Measurements from ENCODE around the gene TCAP.
A peak's percentile ranks its signal among the peaks of the same experiment; 100 is the strongest.

The TCAP gene

DNA sequence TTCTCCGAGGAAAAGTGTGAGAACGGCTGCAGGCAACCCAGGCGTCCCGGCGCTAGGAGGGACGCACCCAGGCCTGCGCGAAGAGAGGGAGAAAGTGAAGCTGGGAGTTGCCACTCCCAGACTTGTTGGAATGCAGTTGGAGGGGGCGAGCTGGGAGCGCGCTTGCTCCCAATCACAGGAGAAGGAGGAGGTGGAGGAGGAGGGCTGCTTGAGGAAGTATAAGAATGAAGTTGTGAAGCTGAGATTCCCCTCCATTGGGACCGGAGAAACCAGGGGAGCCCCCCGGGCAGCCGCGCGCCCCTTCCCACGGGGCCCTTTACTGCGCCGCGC, 34.6 kb downstream of the TCAP start, which contains the start of gene ERBB2:
TSS of gene ERBB2 (plus strand) at position 247 of the 330 bp plus-strand sequence. CDS start 175 bp downstream, outside the sequence.
- DNase-seq (ENCODE audit: low spot score) = no peak
- in situ Hi-C loops (cut with MboI; ENCODE audit: low sequenced_read_pairs, unreplicated experiment) = no loop called here
- TF ChIP-seq, protein P1, sequence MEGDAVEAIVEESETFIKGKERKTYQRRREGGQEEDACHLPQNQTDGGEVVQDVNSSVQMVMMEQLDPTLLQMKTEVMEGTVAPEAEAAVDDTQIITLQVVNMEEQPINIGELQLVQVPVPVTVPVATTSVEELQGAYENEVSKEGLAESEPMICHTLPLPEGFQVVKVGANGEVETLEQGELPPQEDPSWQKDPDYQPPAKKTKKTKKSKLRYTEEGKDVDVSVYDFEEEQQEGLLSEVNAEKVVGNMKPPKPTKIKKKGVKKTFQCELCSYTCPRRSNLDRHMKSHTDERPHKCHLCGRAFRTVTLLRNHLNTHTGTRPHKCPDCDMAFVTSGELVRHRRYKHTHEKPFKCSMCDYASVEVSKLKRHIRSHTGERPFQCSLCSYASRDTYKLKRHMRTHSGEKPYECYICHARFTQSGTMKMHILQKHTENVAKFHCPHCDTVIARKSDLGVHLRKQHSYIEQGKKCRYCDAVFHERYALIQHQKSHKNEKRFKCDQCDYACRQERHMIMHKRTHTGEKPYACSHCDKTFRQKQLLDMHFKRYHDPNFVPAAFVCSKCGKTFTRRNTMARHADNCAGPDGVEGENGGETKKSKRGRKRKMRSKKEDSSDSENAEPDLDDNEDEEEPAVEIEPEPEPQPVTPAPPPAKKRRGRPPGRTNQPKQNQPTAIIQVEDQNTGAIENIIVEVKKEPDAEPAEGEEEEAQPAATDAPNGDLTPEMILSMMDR (IDR thresholded peaks at IDR 0.05; ENCODE audit: borderline replicate concordance, control extremely low read depth, extremely low read depth, insufficient read depth, missing control alignments) = no peak

DNA sequence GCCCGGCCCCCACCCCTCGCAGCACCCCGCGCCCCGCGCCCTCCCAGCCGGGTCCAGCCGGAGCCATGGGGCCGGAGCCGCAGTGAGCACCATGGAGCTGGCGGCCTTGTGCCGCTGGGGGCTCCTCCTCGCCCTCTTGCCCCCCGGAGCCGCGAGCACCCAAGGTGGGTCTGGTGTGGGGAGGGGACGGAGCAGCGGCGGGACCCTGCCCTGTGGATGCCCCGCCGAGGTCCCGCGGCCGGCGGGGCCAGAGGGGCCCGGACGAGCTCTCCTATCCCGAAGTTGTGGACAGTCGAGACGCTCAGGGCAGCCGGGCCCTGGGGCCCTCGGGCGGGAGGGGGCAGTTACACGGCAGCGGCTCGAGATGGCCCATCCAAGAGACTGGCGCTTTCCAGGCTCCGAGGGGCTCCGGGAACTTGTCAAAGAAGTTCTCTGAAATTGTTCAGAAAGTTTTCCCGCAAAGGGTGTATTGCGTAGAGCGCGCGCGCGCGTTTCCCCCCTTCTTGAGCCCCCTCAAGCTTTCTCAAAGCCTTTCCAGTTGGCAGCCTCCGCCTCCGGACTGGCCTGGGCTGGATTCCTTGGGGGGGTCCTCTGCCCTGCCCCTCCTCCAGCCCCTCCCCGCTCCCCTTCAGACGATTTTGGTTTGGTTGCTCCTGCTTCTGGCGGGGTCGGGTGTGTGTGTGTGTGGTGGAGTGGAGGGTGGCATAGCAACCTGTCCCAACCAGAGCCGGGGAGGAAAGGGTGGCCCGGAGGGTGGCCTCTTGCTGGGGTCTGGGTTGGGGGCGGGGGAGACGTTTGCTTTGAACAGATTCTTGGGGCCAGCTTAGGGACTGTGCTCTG, 35.2 kb downstream of the TCAP start:
- in situ Hi-C loops (cut with MboI; ENCODE audit: low sequenced_read_pairs, unreplicated experiment) = no loop called here
- TF ChIP-seq, protein P1 (IDR thresholded peaks at IDR 0.05; ENCODE audit: borderline replicate concordance, control extremely low read depth, extremely low read depth, insufficient read depth, missing control alignments) = no peak
- DNase-seq (ENCODE audit: low spot score) = no peak

DNA sequence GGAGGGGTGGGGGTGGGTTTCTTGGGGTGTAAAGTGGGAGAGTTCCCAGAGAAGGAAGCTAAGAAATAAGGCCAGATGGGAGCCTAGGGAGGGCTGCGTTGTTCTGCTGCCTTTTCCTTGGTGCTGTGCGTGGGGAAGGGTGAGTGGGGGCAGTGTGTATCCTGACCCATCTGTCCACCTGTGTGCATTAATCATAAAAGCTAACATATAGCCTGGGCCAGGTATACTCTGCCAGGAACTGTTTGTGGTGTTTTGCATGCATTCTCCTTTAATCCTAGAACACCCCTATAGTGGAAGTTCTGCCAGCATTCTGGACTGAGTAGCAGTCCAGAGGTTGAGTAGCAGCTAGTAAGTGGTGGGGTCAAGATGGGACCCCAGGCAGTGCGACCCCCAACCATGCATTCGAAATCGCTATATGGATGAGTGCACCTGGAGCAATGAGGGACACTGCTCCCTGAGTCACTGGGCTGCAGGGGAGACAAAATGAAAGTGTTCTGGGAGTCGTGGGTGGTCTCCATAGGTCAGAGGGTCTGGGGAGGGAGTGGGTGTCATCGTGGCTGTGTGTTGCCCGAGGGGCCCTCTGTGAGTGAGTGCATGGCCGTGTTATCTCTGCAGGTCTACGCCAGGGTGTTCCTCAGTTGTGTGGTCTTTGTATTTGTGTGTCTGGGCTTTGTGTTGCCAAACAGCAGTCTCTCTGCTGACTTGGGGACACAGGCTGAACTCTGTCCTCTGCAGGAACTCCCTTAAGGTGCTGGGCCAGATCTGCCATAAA, 36.0 kb downstream of the TCAP start:
- DNase-seq (ENCODE audit: low spot score) = no peak
- TF ChIP-seq, protein P1 (IDR thresholded peaks at IDR 0.05; ENCODE audit: borderline replicate concordance, control extremely low read depth, extremely low read depth, insufficient read depth, missing control alignments) = no peak
- in situ Hi-C loops (cut with MboI; ENCODE audit: low sequenced_read_pairs, unreplicated experiment) = no loop called here

DNA sequence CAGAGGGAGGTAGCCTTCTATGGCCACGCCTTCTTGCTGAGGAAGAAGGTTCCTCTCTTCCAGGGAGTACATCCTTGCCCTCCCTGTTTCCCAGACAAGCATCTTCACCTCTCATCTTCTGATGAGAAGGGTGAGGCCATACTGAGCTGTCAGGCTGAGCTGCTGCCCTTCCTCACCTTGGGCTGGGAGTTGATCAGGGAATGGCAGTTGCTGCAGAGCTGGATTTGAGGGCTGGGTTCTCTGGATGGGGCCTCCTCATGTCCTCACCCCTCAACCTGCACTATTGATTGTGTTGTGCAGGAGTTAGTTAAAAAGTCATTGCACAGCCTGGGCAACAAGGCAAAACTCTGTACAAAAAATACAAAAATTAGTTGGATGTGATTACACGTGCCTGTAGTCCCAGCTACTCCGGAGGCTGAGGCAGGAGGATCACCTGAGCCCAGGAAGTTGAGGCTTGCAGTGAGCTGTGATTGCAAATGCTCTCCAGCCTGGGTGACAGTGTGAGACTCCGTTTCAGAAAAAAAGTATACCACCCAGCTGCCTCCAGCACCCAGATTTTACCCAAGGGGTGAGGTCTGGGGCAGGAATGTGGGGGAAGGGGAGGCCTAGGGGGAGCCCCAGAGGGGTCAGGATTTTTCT, 36.8 kb downstream of the TCAP start:
- in situ Hi-C loops (cut with MboI; ENCODE audit: low sequenced_read_pairs, unreplicated experiment) = no loop called here

DNA sequence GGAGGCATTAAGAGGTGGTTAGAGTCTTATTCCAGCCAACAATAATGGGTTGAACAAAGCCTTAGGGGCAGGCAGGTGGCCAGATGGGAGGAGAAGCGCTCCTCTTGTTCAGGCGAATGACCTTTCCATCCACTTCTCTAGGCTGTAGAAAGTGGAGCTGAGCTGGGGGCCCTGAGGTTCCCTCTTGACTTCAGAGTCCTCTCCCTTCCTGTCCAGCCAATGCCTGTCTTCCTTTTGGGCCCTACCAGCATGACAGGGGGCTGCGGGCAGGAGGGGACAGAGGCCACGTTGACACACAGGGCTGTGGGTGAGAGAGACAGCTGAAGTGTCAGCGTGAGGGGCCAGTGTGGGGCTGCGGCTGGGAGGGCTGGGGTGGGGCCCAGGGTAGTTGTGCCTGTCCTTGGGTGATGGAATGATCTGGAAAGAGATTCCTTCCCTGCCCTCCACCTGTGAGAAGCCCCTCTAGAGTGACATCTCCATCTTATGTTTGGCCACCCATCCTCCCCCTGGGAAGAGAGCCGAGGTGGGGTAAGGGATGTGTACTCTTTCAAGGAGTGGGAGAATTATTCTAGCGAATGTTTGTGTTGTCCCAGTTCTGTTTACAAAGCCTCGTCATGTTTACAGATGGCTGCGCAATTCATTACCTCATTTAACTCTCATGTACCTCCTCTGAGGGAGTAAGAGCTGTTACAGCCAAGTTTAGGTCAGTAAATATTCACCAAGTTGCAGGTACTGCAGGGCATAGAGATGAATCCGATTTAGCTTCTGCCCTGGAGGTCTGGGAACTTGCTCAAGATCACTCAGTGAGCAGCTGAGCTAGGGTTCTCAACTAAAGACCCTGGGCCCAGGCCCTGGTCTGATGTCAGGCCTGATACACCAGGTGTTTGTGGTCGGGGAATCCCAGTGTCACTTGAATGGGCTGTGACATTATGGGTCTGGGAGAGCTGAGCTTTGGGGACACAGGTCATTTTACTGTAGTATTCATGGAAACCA, 38.0 kb downstream of the TCAP start:
- TF ChIP-seq, protein P1 (IDR thresholded peaks at IDR 0.05; ENCODE audit: borderline replicate concordance, control extremely low read depth, extremely low read depth, insufficient read depth, missing control alignments) = no peak
- peak; percentile 81 for DNase-seq (ENCODE audit: low spot score)
- in situ Hi-C loops (cut with MboI; ENCODE audit: low sequenced_read_pairs, unreplicated experiment) = no loop called here

More for the DNA sequence above, 36.8 kb downstream of the TCAP start:
- DNase-seq (ENCODE audit: low spot score) = no peak
- TF ChIP-seq, protein P1 (IDR thresholded peaks at IDR 0.05; ENCODE audit: borderline replicate concordance, control extremely low read depth, extremely low read depth, insufficient read depth, missing control alignments) = no peak
